Measurements from ENCODE around the gene SLC3A2. TPM values are rescaled to one million over a fixed set of nuclear protein-coding genes. Genes with fewer than 3 reads are reported as not detected.
A peak's percentile ranks its signal among the peaks of the same experiment; 100 is the strongest.
"Not testable (repeated sequence)": the region's sequence is repeated elsewhere in the genome, so short reads cannot be mapped to it uniquely, and the experiment has no call there.

SLC3A2 gene
- total RNA-seq, 1 donor from 2014 or later, result 104 TPM

- DNase-seq (ENCODE audit: low spot score), result no peak
Observed at GRCh38 chr11:62852523-62853188, 28.0 kb upstream of the SLC3A2 start.

GRCh38 chr11:62853279-62853965 lies 27.3 kb upstream of the SLC3A2 start:
- DNase-seq (ENCODE audit: low spot score), result no peak

DNA sequence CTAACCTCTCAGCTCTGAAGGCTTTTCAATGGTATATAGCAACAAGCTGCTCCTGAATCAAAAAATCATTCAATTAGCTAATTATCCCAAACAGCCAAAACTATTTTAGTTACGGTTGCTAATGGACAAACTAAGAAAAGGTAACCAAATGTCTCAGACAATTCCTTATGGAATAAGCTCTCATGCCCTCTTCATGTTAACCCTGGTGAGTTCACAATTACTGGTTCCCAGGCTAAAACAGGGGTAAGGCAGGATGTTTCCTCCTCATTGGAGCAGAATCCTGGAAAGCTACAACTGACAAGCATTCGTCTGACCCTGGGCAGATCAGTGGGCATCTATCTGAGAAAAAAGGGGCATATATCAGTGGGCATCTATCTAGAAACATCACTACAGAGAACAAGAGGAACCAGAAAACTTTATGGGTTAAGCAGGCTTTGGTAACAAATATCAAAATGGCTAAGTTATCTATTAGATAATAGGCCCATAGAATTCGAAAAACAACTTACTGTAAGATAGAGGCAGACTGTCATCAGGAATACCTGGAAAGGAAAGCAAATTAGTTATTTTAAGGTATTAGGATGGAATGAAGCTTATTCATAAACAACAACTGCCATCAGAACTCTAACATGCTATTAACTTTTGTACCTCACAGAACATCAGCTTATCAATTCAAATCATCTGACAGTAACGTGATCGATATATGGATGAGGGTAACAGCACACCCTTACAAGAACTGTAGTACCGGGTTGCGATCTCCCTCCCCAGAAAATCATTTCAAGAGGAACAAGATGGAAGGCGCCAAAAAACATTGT lies 26.5 kb upstream of the SLC3A2 start:
- no peak for DNase-seq (ENCODE audit: low spot score)

- no peak for DNase-seq (ENCODE audit: low spot score)
Observed at GRCh38 chr11:62854825-62855570, 25.7 kb upstream of the SLC3A2 start.

GRCh38 chr11:62855571-62856332 lies 24.9 kb upstream of the SLC3A2 start:
- peak; percentile 97 for DNase-seq (ENCODE audit: low spot score)

DNA sequence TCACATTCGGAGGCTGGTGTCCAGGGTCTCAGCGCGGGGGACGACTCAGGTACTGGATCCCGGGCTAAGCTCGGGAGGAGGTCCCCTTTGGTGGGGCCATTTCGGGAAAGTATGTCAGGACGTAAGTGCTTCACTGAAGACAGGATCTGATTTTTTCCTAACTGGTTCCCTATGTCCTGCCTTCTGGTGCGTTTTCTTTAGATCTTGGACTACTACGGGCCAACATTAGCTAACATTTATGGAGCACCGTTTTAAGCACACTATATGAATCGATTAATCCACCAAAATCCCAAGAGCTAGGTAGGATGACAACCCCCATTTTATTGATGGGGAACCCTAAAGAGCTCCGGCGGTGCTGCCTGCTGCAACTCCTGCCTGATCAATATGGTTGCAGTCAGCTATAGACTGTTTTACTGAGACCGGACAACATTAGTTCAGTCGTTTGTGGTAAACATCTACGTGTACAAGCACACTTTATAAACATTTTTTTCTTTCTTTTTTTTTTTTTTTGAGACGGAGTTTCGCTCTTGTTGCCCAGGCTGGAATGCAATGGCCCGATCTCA lies 24.3 kb upstream of the SLC3A2 start:
- no peak for DNase-seq (ENCODE audit: low spot score)

GRCh38 chr11:62857541-62857982 lies 23.1 kb upstream of the SLC3A2 start:
- DNase-seq (ENCODE audit: low spot score), result no peak

- no peak for DNase-seq (ENCODE audit: low spot score)
Observed at GRCh38 chr11:62858201-62858600, 22.5 kb upstream of the SLC3A2 start.

DNA sequence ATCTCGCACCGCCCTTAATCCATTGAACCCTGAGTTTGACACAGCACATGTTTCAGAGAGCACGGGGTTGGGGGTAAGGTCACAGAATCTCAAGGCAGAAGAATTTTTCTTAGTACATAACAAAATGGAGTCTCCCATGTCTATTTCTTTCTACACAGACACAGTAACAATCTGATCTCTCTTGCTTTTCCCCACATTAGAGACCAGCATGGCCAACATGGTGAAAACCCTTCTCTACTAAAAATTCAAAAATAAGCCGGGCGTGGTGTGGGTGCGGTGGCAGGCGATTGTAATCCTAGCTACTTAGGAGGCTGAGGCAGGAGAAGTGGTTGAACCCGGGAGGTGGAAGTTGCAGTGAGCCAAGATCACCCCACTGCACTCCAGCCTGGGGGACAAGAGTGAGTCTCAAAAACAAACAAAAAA lies 21.4 kb upstream of the SLC3A2 start:
- DNase-seq (ENCODE audit: low spot score), result not testable (repeated sequence)

GRCh38 chr11:62860835-62861563 lies 19.7 kb upstream of the SLC3A2 start:
- no peak for DNase-seq (ENCODE audit: low spot score)

- not testable (repeated sequence) for DNase-seq (ENCODE audit: low spot score)
Observed at GRCh38 chr11:62861564-62862192, 19.0 kb upstream of the SLC3A2 start.

DNA sequence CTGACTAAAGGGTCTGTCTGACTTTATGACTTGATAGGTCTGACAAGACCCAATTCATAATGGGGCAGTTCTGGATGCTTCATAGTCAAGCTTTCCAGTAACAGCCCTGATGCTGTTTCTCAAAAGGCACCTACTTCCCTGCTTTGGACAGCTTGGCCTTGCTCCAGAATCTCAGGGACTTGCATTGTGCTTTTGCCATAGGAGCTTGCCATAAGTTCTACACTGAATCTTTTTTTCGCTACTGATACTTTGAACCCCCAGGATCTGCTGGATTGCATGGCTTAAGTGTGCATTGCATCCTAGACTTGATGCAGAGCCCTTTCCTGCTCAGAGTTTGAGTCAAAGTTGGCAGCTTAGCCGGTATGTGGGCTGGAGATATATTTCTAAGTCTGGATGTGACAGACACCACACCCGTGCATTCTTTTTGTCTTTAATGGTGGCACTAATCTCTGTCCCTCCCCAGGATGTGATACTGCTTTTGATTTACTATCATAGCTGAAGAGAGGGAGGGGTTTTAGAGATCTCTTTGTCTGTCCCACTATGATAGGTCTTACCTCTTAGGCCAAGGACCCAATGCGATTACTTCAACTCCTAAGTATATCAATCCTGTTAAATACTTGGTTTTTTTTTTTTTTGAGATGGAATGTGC lies 16.9 kb upstream of the SLC3A2 start:
- DNase-seq (ENCODE audit: low spot score), result no peak

DNA sequence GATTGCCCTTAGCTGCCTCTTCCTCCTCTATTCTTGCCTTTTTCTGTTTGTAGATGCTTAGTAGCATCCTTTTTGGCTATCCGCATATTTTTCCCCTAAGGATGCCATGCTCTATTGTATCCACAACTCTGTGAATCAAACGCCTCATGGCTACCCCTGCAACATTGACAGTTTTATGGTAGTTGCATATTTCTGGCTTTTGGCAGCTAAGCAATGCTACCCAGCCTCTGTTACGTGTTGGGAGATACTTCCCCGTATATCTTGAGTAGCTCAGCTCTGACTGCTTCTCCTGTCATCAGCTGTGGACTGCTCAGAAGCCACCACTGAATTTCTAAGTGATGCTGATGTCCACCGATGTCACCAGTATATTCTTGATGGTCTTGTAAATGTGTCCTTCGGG lies 15.1 kb upstream of the SLC3A2 start:
- no peak for DNase-seq (ENCODE audit: low spot score)

GRCh38 chr11:62874851-62875250 lies 5.8 kb upstream of the SLC3A2 start:
- DNase-seq (ENCODE audit: low spot score), result no peak

GRCh38 chr11:62875698-62876478 lies 4.8 kb upstream of the SLC3A2 start:
- no peak for DNase-seq (ENCODE audit: low spot score)

GRCh38 chr11:62876712-62877111 lies 4.0 kb upstream of the SLC3A2 start:
- DNase-seq (ENCODE audit: low spot score), result no peak

DNA sequence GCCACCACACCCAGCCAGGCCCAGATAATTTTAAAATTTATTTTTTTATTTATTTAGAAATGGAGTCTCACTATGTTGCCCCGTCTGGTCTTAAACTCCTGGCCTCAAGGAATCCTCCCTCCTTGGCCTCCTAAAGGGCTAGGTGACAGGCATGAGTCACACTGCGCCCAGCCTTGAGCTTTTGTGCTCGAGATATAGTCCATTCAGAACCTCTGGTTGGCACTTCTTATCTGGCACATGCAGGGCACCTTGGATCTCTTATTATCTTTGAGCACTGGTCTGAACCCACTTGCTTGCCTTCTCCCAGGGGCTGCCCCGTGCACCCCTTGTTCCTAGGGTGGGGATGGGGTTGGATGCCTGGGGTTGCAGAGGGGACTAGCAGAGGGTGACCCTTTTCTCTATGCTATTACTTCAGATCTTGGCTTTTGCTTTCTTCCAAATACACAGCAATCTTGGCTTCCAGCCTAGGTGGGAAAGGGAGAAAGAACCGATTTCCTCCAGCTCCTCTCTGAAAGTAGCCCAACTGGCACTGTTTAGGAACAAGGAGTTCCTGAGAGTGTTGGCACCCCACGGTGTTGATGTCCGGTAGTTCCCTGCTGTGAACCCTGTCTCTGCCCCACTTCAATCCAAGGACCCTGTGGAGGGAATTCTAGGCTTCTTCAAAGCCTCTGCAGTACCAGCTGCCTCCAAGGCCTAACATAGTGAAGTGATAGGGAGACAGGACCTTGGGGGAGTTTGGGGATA lies 1.3 kb upstream of the SLC3A2 start:
- DNase-seq (ENCODE audit: low spot score), result no peak

All from mucosa of gallbladder (tissue), 1 donor.